Measurements from ENCODE around the gene AP3S2. TPM values are rescaled to one million over a fixed set of nuclear protein-coding genes. Genes with fewer than 3 reads are reported as not detected.

AP3S2 gene
- total and polyA plus RNA-seq, 2 experiments from 2014 or later = 9.4 to 93.3 TPM

DNA sequence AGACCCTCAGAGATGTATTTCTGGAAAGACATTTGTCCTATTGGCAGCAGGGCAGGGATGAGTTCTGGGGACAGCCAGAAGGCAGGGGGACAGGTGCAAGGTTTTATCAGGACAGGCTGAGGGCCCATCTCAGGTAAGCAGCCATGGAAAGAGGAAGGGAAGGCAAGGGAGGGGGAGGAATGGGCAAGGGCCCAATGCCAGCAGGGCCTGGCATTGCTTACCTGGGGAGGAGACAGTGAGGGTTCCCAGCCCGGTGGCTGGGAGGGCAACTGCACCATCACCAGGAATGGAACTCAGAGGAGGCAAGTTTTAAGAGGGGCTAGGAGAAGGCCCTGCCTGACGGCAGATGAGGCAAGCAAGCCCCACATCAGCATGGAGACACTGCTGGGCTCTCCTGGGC lies 15.8 kb upstream of the AP3S2 start:
- H3K27me3 Mint-ChIP-seq (ENCODE audit: insufficient read depth, low read depth, poor library complexity) = peaks cover 10% of the 10 kb centered on the region

More for the DNA sequence above, 15.8 kb upstream of the AP3S2 start:
- no peak overlapping the region for H3K27ac ChIP-seq (ENCODE audit: low read depth)
- Mint-ChIP-seq H3K4me1 (peaks cover 10% of the 10 kb centered on the region; the same call in 2 of the 3 replicates), H3K4me3 (no peak overlapping the region; the same call in 2 of the 3 replicates), H3K9me3 (no peaks in the 10 kb centered on the region), H3K36me3 (ENCODE audit: low read depth) (no peaks in the 10 kb centered on the region; the same call in 2 of the 3 replicates), H3K27ac (no peak overlapping the region)
- no peaks in the 10 kb centered on the region for H4K20me1 ChIP-seq (replicated peaks; ENCODE audit: insufficient read depth)
- no peak overlapping the region for H3K4me3 ChIP-seq
- peaks cover 12% of the 10 kb centered on the region for H3K27me3 ChIP-seq (ENCODE audit: insufficient read depth)
- peaks cover 8% of the 10 kb centered on the region for H3K4me1 ChIP-seq (ENCODE audit: insufficient read depth)
- no peak overlapping the region for H2AFZ ChIP-seq
- H3K79me2 ChIP-seq (replicated peaks; ENCODE audit: insufficient read depth) = no peaks in the 10 kb centered on the region
- no peaks in the 10 kb centered on the region for H3K9me2 ChIP-seq (ENCODE audit: insufficient read depth)
- H3F3A ChIP-seq (replicated peaks; ENCODE audit: low read depth) = no peaks in the 10 kb centered on the region
- DNase-seq (ENCODE audit: low spot score) (no peak), ATAC-seq (no peak)
- H3K36me3 ChIP-seq (ENCODE audit: insufficient read depth) = no peaks in the 10 kb centered on the region
- no peak for TF ChIP-seq POLR2AphosphoS5 (IDR thresholded peaks at IDR 0.05; ENCODE audit: low read depth)
- TF ChIP-seq CREB1 (CRISPR knock-in tag; IDR thresholded peaks at IDR 0.05; ENCODE audit: low read depth) = no peak
- TF ChIP-seq, protein P1, sequence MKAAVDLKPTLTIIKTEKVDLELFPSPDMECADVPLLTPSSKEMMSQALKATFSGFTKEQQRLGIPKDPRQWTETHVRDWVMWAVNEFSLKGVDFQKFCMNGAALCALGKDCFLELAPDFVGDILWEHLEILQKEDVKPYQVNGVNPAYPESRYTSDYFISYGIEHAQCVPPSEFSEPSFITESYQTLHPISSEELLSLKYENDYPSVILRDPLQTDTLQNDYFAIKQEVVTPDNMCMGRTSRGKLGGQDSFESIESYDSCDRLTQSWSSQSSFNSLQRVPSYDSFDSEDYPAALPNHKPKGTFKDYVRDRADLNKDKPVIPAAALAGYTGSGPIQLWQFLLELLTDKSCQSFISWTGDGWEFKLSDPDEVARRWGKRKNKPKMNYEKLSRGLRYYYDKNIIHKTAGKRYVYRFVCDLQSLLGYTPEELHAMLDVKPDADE (IDR thresholded peaks at IDR 0.05) = no peak
- no peak for TF ChIP-seq ZNF114 (CRISPR knock-in tag; IDR thresholded peaks at IDR 0.05)
- TF ChIP-seq, protein P2, sequence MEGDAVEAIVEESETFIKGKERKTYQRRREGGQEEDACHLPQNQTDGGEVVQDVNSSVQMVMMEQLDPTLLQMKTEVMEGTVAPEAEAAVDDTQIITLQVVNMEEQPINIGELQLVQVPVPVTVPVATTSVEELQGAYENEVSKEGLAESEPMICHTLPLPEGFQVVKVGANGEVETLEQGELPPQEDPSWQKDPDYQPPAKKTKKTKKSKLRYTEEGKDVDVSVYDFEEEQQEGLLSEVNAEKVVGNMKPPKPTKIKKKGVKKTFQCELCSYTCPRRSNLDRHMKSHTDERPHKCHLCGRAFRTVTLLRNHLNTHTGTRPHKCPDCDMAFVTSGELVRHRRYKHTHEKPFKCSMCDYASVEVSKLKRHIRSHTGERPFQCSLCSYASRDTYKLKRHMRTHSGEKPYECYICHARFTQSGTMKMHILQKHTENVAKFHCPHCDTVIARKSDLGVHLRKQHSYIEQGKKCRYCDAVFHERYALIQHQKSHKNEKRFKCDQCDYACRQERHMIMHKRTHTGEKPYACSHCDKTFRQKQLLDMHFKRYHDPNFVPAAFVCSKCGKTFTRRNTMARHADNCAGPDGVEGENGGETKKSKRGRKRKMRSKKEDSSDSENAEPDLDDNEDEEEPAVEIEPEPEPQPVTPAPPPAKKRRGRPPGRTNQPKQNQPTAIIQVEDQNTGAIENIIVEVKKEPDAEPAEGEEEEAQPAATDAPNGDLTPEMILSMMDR (conservative IDR thresholded peaks at IDR 0.05; ENCODE audit: low read depth in 2 of 2) = no peak
- no peak for TF ChIP-seq JUNB (IDR thresholded peaks at IDR 0.05; ENCODE audit: unreplicated experiment)
- TF ChIP-seq, protein P3, sequence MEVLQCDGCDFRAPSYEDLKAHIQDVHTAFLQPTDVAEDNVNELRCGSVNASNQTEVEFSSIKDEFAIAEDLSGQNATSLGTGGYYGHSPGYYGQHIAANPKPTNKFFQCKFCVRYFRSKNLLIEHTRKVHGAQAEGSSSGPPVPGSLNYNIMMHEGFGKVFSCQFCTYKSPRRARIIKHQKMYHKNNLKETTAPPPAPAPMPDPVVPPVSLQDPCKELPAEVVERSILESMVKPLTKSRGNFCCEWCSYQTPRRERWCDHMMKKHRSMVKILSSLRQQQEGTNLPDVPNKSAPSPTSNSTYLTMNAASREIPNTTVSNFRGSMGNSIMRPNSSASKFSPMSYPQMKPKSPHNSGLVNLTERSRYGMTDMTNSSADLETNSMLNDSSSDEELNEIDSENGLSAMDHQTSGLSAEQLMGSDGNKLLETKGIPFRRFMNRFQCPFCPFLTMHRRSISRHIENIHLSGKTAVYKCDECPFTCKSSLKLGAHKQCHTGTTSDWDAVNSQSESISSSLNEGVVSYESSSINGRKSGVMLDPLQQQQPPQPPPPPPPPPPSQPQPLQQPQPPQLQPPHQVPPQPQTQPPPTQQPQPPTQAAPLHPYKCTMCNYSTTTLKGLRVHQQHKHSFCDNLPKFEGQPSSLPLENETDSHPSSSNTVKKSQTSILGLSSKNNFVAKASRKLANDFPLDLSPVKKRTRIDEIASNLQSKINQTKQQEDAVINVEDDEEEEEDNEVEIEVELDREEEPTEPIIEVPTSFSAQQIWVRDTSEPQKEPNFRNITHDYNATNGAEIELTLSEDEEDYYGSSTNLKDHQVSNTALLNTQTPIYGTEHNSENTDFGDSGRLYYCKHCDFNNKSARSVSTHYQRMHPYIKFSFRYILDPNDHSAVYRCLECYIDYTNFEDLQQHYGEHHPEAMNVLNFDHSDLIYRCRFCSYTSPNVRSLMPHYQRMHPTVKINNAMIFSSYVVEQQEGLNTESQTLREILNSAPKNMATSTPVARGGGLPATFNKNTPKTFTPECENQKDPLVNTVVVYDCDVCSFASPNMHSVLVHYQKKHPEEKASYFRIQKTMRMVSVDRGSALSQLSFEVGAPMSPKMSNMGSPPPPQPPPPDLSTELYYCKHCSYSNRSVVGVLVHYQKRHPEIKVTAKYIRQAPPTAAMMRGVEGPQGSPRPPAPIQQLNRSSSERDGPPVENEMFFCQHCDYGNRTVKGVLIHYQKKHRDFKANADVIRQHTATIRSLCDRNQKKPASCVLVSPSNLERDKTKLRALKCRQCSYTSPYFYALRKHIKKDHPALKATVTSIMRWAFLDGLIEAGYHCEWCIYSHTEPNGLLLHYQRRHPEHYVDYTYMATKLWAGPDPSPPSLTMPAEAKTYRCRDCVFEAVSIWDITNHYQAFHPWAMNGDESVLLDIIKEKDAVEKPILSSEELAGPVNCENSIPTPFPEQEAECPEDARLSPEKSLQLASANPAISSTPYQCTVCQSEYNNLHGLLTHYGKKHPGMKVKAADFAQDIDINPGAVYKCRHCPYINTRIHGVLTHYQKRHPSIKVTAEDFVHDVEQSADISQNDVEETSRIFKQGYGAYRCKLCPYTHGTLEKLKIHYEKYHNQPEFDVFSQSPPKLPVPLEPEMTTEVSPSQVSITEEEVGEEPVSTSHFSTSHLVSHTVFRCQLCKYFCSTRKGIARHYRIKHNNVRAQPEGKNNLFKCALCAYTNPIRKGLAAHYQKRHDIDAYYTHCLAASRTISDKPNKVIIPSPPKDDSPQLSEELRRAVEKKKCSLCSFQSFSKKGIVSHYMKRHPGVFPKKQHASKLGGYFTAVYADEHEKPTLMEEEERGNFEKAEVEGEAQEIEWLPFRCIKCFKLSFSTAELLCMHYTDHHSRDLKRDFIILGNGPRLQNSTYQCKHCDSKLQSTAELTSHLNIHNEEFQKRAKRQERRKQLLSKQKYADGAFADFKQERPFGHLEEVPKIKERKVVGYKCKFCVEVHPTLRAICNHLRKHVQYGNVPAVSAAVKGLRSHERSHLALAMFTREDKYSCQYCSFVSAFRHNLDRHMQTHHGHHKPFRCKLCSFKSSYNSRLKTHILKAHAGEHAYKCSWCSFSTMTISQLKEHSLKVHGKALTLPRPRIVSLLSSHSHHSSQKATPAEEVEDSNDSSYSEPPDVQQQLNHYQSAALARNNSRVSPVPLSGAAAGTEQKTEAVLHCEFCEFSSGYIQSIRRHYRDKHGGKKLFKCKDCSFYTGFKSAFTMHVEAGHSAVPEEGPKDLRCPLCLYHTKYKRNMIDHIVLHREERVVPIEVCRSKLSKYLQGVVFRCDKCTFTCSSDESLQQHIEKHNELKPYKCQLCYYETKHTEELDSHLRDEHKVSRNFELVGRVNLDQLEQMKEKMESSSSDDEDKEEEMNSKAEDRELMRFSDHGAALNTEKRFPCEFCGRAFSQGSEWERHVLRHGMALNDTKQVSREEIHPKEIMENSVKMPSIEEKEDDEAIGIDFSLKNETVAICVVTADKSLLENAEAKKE (CRISPR knock-in tag; IDR thresholded peaks at IDR 0.05) = no peak
- TF ChIP-seq NANOG (IDR thresholded peaks at IDR 0.05; ENCODE audit: borderline replicate concordance) = no peak
- no peak for TF ChIP-seq EZH2phosphoT487 (IDR thresholded peaks at IDR 0.05; ENCODE audit: unreplicated experiment)
- no peak for TF ChIP-seq EZH2 (IDR thresholded peaks at IDR 0.05; ENCODE audit: low read depth, unreplicated experiment)
- no peak for TF ChIP-seq STAT1 (IDR thresholded peaks at IDR 0.05; ENCODE audit: unreplicated experiment)
- TF ChIP-seq ZNF331 (CRISPR knock-in tag; IDR thresholded peaks at IDR 0.05; ENCODE audit: low read depth) = no peak
- TF ChIP-seq, protein P4, sequence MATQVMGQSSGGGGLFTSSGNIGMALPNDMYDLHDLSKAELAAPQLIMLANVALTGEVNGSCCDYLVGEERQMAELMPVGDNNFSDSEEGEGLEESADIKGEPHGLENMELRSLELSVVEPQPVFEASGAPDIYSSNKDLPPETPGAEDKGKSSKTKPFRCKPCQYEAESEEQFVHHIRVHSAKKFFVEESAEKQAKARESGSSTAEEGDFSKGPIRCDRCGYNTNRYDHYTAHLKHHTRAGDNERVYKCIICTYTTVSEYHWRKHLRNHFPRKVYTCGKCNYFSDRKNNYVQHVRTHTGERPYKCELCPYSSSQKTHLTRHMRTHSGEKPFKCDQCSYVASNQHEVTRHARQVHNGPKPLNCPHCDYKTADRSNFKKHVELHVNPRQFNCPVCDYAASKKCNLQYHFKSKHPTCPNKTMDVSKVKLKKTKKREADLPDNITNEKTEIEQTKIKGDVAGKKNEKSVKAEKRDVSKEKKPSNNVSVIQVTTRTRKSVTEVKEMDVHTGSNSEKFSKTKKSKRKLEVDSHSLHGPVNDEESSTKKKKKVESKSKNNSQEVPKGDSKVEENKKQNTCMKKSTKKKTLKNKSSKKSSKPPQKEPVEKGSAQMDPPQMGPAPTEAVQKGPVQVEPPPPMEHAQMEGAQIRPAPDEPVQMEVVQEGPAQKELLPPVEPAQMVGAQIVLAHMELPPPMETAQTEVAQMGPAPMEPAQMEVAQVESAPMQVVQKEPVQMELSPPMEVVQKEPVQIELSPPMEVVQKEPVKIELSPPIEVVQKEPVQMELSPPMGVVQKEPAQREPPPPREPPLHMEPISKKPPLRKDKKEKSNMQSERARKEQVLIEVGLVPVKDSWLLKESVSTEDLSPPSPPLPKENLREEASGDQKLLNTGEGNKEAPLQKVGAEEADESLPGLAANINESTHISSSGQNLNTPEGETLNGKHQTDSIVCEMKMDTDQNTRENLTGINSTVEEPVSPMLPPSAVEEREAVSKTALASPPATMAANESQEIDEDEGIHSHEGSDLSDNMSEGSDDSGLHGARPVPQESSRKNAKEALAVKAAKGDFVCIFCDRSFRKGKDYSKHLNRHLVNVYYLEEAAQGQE (IDR thresholded peaks at IDR 0.05; ENCODE audit: unreplicated experiment) = no peak
- no peak overlapping the region for H3K4me2 ChIP-seq

Data from GM23338 (cell line).